GM18499 (cell line): ENCODE data around the gene PARP16.
"Not testable (repeated sequence)": the region's sequence is repeated elsewhere in the genome, so short reads cannot be mapped to it uniquely, and the experiment has no call there.

ENCODE experiments used
- ATAC-seq: cut with Tn5 transposase; IDR thresholded peaks from one replicate; pipeline ENCODE4 v1.9.1; 2021; ENCODE audit warnings: moderate number of reproducible peaks; ENCODE audit not compliant: insufficient read depth, unreplicated experiment

PARP16 gene

DNA sequence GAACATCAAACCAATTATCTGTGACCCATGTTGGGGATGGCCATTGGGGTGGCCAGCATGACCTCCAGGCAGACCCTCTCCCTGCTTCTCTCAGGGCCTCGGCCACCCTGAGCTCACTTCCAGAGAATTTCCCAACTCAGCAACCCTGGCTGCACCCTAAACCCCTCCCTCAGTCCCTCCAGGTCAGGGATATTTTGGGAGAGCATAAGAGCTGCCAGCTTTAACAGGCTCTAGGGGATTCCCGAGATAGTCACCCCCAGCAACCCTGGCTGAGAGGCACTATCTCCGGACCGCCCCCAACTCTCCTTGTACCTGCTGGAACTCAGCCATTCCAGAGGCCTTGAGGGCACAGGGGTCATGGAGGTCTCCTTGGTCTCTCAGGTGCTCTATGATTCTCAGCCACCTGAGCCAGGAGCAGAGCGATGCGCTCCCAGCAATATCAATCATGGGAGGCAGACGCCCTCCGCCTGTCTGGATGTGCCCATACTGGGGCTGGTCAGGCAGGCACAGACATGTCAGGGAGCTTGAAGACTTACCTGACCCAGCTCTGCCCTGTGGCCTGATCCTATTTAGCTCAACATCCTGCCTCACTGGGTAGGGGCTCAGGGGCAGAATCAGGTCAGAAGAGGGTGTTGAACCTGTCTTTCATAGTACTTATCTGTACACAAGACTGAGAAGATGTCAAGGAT lies 40.5 kb downstream of the PARP16 start:
- no peak for ATAC-seq

DNA sequence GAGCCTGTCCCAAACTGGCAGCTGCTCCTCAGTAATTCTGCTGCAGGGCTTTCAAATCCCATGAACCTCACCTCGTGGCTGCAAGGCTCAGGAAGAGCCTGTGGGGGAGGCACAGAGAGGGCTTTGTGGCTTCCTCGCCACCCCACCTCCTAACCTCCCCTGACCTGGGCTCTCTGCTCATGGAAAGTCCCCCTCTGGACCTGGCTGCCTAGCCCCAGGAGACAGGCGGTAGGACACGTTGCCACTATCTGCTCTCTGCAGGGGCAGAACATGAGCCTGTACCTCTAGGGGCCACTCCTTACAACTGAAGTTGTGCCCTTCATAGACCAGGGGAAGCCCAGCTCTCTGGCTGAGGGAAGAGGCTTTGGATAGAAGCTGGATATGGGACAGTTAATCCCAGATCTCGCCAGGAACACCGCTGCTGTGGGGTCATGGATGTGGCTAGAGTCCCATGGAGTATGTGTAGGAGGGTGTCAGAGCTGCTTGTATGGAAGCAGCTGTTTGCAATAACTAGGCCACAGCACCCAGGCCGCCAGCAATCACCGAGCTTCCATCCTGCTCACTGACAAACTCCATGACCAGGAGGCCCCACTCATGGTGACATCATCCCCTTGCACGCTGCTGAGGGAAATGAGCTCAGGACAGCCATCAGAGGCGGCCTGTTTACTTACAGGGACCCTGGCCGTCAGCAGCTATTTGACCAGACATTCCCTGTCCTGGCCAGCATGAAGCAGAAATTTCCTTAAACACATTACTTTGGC lies 41.4 kb downstream of the PARP16 start:
- no peak for ATAC-seq

DNA sequence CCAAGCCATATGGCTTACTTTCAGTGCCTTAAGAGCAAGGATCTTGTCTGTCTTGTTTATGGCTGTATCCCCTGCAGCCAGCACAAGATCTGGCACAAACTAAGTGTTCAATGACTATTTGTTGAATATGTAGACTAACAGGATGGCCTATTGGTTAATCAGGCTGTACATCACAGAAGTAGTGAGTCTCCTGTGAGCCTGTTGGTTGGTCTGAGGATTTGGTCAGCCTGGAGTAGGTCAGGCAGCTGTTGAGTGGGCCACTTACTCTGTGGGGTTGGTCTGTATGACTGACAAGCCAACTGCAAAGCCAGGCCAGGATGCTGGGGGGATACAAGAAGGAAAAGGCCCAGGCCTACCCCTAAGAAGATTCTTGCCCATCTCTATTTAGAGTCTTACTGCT lies 42.0 kb downstream of the PARP16 start:
- ATAC-seq = no peak

GRCh38 chr15:65236443-65236842 lies 50.2 kb downstream of the PARP16 start:
- not testable (repeated sequence) for ATAC-seq

DNA sequence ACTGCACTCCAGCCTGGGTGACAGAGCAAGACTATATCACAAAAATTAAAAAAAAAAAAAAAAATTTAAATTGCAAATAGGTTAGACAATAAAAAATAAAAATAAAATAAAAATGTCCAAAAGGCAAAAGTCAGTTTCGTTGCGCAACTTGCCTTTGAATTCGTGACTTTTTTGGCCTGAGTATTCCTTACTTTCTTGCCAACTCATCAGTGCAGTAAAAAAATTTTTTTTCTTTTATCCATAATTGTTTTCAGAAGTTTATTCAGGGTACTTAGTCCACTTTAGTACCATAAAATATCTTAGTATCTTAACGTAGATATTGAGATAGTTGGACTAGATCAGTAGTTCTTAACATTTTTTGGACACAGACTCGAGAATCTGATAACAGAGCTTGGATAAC lies 53.0 kb downstream of the PARP16 start:
- ATAC-seq = no peak

- no peak for ATAC-seq
Observed at GRCh38 chr15:65232520-65232919, 54.2 kb downstream of the PARP16 start.

DNA sequence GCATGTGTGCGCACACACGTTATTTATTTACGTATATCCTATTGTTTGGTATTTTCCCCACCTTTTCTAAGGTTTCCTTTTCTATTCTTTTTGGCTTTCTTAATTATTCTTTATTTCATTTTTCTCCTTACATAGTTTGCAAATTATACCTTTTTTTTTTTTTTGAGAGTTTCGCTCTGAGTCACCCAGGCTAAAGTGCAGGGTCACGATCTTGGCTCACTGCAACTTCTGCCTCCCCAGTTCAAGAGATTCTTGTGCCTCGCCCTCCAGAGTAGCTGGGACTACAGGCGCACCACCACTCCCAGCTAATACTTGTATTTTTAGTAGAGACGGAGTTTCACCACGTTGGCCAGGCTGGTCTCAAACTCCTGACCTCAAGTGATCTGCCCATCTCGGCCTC lies 55.4 kb downstream of the PARP16 start:
- ATAC-seq = no peak

- ATAC-seq = not testable (repeated sequence)
Observed at GRCh38 chr15:65226901-65227300, 59.8 kb downstream of the PARP16 start.

DNA sequence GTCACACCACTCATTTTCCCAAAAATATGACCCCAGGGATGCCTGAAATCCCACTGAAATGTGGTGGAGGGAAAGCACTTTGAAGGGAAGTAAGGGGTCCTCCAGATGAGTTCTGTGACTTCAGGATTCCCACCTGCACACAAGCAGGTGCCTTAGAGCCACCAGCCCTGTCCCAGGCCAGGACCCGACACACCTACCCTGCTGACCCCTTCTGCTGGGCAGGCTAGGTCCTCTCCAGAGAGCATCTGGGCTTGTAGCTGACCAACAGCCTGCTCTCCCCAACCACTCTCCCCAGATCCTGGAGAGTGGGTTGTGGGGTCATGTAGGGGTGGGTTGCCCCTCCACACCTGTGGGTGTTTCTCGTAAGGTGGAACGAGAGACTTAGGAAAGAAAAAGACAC lies 60.5 kb downstream of the PARP16 start:
- no peak for ATAC-seq

GRCh38 chr15:65223996-65224395 lies 62.7 kb downstream of the PARP16 start:
- no peak for ATAC-seq

GRCh38 chr15:65222891-65223290 lies 63.8 kb downstream of the PARP16 start:
- ATAC-seq = no peak

DNA sequence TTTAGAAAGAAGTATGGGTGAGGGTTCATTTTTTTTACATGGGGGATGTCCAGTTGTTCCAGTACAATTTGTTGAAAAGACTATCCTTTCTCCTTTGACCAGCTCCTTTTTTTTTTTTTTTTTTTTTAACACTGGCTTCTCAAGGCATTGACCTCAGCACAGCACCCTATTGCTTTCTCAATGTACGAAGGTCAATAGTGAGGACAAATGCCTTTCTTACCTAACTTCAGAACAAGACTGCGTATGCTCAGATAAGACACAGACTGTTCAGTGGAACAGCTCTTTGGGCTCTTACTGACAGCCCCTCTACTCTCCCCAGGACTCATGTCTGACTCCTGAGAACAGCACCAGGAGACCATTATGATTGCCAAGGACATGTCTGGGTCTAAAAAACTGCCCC lies 65.0 kb downstream of the PARP16 start:
- no peak for ATAC-seq

- ATAC-seq = no peak
Observed at GRCh38 chr15:65219137-65219536, 67.5 kb downstream of the PARP16 start.

GRCh38 chr15:65217526-65218482 lies 68.9 kb downstream of the PARP16 start:
- no peak for ATAC-seq

DNA sequence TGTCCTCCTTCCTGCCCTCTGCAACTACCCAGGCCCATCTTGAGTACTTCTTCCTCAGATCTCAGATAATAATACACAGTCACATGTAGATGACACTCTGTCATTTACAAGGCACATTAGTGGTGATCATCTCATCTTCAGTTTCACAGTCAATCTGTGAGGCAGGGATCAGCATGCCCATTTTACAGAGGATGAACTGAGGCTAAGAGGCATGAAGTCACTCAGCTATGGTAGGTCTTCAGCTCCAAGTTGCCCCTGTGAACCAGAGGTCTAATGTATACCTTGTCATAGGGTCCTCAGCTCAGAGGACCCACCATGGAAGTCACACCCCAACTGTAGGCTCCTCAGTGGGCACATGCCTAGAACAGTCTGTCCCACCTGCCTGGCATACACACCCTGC lies 71.2 kb downstream of the PARP16 start:
- ATAC-seq = no peak

- ATAC-seq = no peak
Observed at GRCh38 chr15:65214010-65214409, 72.7 kb downstream of the PARP16 start.

DNA sequence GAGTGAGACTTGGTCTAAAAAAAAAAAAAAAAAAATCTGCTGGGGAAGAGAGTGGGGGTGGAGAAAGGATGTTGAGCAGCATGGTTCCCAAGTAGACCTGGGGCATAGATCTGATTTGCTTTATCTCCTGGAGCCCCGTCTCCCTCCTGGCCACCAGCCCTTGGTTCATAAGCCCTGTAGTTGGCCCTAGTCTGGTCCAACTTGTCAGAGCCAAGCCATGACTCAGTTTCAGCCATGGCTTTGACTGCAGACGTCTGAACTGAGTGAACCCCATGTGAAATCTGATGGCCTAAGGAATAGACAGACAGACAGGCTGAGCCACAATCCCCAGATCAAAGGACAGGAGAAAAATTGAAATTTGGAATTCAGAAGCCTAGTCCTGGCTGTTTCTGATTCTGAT lies 73.4 kb downstream of the PARP16 start:
- no peak for ATAC-seq

- ATAC-seq = no peak
Observed at GRCh38 chr15:65212097-65212496, 74.6 kb downstream of the PARP16 start.

GRCh38 chr15:65211482-65211982 lies 75.2 kb downstream of the PARP16 start:
- ATAC-seq = no peak

DNA sequence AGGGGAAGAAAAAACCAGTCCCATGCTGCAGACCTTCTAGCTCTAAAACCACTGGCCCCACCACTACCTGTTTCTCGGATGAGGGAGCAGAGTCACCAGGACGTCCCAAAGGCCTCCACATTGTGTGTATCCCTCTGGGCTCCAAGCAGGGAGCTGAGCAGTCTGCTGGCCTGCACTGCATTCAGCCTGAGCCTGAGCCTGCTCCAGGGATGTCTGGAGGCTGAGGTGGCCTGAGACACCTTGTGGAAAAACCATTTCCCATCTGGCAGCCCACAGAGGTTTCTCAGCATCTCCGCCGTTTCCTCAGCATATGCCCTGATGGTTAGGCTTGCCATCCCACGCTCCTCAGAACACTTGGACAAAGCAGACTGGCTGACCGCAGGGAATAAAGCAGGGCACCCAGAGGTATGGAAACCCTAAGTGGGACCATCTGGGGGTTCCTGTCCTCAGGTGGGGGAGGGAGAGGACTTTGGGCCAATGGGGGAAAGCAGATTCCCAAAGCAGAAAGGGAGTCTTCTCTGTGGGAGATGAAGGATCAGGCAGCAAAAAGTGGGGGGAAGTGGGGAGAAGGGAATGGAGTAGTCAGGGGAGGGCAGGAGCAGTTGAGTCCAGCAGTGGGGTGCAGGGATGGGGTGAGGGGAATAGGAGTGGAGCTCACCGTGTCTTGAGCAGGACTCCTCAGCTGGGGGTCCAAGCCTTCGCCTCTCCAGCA lies 75.8 kb downstream of the PARP16 start, which contains the start of gene CILP:
CILP (minus strand) TSS at position 704 of the 712 bp plus-strand sequence. CDS start 1,718 bp downstream, outside the sequence.
- ATAC-seq = no peak
